ENCODE data around the gene YPEL5. TPM values are rescaled to one million over a fixed set of nuclear protein-coding genes. Genes with fewer than 3 reads are reported as not detected.

The YPEL5 gene
- total RNA-seq, 4 donors from 2014 or later = 34.1 to 65.0 (median 40.7) TPM

GRCh38 chr2:30150786-30151185, 4.0 kb downstream of the YPEL5 start:
- TF ChIP-seq POLR2A (IDR thresholded peaks at IDR 0.05) (no peak), CTCF (IDR thresholded peaks at IDR 0.05) (no peak)
- Histone ChIP-seq H3K4me3 (no peak overlapping the region), H3K36me3 (peaks cover 0 to 65% (median 0%) of the 10 kb centered on the region in 3 donors), H3K9me3 (no peaks in the 10 kb centered on the region), H3K27me3 (no peaks in the 10 kb centered on the region), H3K4me1 (peaks cover 3 to 65% (median 27%) of the 10 kb centered on the region in 3 donors), H3K27ac (peak overlapping the region in 1 of 4 donors; percentile 12)
- intact Hi-C loops (cut with DNase I) = no loop called here
- DNase-seq = no peak
- WGBS, 2 donors = 80 to 82% methylated on average over 4 of the region's 4 CpGs

GRCh38 chr2:30152385-30152784, 5.6 kb downstream of the YPEL5 start:
- intact Hi-C loops (cut with DNase I) = no loop called here
- Histone ChIP-seq H3K4me1 (peaks cover 3 to 67% (median 27%) of the 10 kb centered on the region in 3 donors), H3K4me3 (no peak overlapping the region), H3K27ac (no peak overlapping the region), H3K27me3 (no peaks in the 10 kb centered on the region), H3K9me3 (no peaks in the 10 kb centered on the region), H3K36me3 (peaks cover 7 to 81% (median 9%) of the 10 kb centered on the region in 3 donors)
- DNase-seq = no peak
- 86 to 93% methylated on average over 1 of the region's 1 CpG for WGBS, 2 donors
- TF ChIP-seq POLR2A (IDR thresholded peaks at IDR 0.05) (no peak), CTCF (IDR thresholded peaks at IDR 0.05) (no peak)

GRCh38 chr2:30155202-30155601, 8.4 kb downstream of the YPEL5 start:
- TF ChIP-seq CTCF (IDR thresholded peaks at IDR 0.05) (no peak), POLR2A (IDR thresholded peaks at IDR 0.05) (no peak)

GRCh38 chr2:30155889-30156658, 9.3 kb downstream of the YPEL5 start:
- Histone ChIP-seq H3K27ac (no peak overlapping the region), H3K9me3 (no peaks in the 10 kb centered on the region), H3K4me3 (no peak overlapping the region), H3K4me1 (peaks cover 2 to 34% (median 3%) of the 10 kb centered on the region in 3 donors), H3K36me3 (peaks cover 11 to 93% (median 23%) of the 10 kb centered on the region in 3 donors), H3K27me3 (no peaks in the 10 kb centered on the region)
- TF ChIP-seq POLR2A (IDR thresholded peaks at IDR 0.05) = no peak
- no peak for TF ChIP-seq CTCF (IDR thresholded peaks at IDR 0.05)
- no peak for DNase-seq
- intact Hi-C loops (cut with DNase I) = no loop called here
- 51 to 67% methylated on average over 3 of the region's 3 CpGs for WGBS, 2 donors

More at GRCh38 chr2:30155202-30155601, 8.4 kb downstream of the YPEL5 start:
- Histone ChIP-seq H3K4me3 (no peak overlapping the region), H3K27me3 (no peaks in the 10 kb centered on the region), H3K27ac (no peak overlapping the region), H3K4me1 (peaks cover 3 to 42% (median 8%) of the 10 kb centered on the region in 3 donors), H3K36me3 (peaks cover 11 to 95% (median 20%) of the 10 kb centered on the region in 3 donors), H3K9me3 (no peaks in the 10 kb centered on the region)
- intact Hi-C loops (cut with DNase I) = no loop called here
- 82 to 93% methylated on average over 2 of the region's 2 CpGs for WGBS, 2 donors
- no peak for DNase-seq

- no peak for TF ChIP-seq POLR2A (IDR thresholded peaks at IDR 0.05)
- no peak for TF ChIP-seq CTCF (IDR thresholded peaks at IDR 0.05)
- intact Hi-C loops (cut with DNase I) = no loop called here
- DNase-seq = no peak
- H3K36me3 ChIP-seq = peaks cover 11 to 94% (median 23%) of the 10 kb centered on the region in 3 donors
- H3K4me3 ChIP-seq = no peak overlapping the region
- no peak overlapping the region for H3K27ac ChIP-seq
- 75 to 84% methylated on average over 4 of the region's 4 CpGs for WGBS, 2 donors
- H3K4me1 ChIP-seq = peaks cover 0 to 20% (median 3%) of the 10 kb centered on the region in 3 donors
- no peaks in the 10 kb centered on the region for H3K27me3 ChIP-seq
- no peaks in the 10 kb centered on the region for H3K9me3 ChIP-seq
Observed at GRCh38 chr2:30157616-30158015, 10.8 kb downstream of the YPEL5 start.
